DMS 273 treated with DMSO at 0.1 percent for 48 hours (cell line): ENCODE measurements around the gene ADAM17.
"Not testable (repeated sequence)": the region's sequence is repeated elsewhere in the genome, so short reads cannot be mapped to it uniquely, and the experiment has no call there.

Experiments used
- DNase-seq: peaks from one replicate; lab custom pipeline; 2025; lab: John Stamatoyannopoulos, UW

The ADAM17 gene

DNA sequence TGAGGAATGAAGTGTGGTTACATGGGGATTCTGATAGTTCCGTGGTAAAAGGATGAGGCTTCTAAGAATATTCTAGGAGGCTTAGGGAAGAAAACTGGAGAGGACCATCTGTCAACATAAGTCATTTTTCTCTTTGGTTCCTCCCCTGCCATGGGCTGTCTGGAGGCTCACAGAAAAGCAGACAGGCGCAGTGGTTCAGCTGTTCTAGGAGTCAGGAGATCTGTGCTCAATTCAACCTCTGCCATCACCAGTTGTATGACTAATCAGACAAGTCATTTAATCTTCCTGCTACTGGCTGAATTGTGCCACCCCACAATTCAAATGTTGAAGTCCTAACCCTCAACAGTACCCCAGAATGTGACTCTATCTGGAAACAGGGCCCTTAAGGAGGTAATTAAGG, 36.4 kb downstream of the ADAM17 start:
- no peak for DNase-seq

DNA sequence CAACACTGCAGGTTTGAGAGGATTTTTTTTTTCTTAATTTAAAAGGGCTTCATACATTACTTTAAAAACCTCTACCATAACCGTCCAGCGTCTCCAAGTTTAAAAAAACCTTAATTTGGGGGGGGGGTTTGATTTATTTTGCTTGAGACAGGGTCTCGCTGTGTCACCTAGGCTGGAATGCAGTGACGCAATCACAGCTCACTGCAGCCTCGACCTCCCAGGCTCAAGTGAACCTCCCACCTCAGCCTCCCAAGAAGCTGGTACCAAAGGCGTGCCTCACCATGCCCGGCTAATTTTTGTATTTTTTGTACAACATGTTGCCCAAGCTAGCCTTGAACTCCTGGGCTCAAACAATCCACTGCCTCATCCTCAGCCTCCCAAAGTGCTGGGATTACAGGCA, 36.9 kb downstream of the ADAM17 start:
- no peak for DNase-seq

DNA sequence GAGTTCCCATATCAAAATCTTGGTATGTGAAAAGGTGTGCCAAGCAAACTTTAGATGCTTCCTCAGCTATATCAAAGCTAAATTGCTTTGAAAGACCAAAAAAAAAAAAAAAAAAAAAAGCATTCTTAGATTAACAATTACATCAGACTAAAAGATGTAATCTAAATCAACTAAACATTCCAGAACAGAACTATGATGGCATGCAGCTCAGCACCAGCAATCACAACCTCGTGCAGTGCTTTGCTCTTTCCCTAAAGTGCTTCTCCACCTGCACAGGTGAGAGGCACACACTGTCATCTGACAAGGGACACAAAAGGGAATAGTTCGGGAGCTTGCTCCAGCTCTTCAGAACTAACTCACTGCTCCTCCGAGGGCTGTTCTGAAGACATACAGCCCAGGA, 37.5 kb downstream of the ADAM17 start:
- DNase-seq, result no peak

DNA sequence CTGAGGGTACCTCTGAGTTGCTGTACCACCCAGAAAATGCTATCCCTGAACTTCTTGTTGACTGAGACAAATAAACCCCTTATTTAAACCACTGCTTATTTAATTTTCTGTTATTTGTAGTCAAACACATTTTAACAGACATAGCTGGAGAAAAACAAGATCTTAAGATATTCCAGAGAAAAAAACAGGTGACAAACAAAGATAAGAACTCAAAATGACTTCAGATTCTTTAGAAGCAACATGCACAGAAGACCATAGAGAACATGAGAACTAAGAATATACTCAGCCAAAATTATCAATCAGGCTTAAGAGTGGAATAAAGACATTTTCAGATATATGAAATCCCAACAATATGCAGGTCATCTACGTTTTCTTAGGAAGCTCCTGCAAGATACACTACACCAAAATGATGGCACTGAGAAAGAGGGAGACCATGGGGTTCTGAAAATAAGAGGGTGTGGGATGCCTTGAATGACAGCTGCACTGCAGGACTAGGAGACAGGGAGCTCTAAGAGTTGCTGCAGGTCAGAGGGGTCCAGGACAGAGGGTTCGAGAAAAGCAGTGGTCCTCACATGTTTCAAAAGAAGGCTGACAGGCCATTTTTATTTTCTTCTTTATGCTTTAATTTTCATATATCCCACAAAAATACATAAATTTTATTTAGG, 38.4 kb downstream of the ADAM17 start:
- DNase-seq, result no peak

DNA sequence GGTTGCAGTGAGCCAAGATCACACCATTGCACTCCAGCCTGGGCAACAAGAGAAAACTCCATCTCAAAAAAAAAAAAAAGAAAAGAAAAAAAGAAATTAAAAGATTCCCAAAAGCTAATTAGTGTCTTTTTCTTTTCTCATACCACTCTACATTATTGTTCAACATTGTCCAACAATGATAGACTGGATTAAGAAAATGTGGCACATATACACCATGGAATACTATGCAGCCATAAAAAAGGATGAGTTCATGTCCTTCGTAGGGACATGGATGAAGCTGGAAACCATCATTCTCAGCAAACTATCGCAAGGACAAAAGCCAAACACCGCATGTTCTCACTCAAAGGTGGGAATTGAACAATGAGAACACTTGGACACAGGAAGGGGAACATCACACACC, 41.7 kb downstream of the ADAM17 start:
- not testable (repeated sequence) for DNase-seq

DNA sequence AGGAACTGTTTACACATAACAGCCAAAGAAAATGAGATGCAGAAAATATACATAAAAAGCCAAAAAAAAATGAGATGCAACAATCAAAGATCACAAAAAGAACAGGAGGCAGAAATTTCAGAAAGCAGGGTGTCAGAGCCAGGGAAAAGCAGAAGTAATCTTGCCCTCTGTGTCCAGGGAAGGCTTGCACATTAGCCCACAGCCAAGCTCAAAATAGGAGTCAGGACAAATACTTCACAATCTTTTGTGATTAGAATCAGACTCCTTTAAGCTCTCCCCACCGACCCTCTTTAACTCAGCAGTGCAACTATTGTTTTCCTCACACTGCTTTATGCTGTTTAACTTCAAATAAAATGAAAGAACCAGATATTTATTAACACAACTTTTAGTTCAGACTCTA, 46.7 kb downstream of the ADAM17 start:
- DNase-seq, result no peak

DNA sequence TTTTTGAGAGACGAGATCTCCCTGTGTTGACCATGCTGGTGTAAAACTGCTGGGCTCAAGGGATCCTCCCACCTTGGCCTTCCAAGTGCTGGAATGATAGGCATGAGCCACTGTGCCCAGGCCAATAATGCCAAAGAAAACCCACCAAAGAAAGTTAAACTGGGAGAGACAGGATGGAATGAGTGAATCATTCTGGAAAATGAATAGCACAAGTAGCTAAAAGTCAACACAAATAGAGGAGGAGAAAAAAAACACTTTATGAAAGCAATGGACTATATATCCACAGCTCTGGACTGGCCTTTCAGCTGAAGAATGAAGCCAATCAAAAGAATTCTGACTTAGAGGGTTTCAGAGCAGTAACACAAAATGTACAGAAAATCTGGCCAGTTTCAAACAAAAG, 57.4 kb downstream of the ADAM17 start:
- no peak for DNase-seq

DNA sequence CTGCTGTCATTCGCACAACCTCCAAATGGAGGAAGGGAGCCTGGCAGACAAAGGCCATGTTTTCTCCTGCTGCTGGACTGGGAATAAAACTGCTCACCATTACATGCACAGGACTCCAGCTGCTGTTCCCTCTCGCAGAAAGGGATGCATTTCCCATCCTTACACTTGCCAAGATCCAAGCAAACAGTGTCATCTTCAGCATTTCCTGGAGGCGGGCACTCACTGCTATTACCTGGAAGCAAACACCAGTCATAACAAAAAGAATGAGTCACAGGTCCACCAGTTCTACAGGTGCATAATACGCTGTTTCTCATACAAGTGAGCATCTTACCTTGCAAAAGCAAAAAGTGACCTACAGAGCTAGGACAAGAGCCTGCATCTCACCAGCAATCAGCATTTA, 58.6 kb downstream of the ADAM17 start:
- DNase-seq, result no peak

DNA sequence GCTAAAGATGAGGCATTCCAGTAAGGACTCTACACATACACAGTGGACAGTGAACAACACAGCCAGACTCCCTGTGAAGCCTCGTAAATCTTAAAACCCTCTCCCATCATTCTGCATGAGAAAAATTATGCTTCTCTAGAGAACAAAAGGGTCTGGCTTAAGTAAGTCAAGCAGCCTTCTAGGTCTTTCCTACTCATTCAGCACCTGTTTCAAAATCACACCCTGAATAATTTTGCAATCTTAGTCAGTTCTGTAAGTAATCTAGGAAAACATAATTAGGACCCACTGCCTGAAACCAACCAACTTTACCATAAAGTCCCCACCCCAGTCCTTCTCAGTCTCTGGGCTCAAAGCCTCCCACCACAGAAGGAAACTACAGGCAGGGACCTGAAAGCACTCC, 61.5 kb downstream of the ADAM17 start:
- no peak for DNase-seq

DNA sequence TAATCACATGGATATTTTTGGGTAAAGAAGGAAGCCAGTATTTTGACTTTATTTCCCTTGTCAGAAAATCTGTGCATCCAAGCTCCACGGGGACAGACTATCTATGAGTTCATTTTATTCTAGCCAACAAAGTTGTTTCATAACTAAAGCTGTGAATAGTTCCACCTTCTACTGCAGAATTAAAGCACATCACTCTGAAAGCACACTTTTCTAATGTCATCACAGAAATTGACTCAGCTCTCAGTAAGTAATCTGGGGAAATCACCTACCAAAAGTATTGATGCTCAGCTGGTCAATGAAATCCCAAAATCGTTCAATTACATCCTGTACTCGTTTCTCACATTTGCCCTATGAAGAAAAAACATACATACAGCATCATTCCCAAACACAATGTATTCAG, 62.2 kb downstream of the ADAM17 start:
- no peak for DNase-seq

DNA sequence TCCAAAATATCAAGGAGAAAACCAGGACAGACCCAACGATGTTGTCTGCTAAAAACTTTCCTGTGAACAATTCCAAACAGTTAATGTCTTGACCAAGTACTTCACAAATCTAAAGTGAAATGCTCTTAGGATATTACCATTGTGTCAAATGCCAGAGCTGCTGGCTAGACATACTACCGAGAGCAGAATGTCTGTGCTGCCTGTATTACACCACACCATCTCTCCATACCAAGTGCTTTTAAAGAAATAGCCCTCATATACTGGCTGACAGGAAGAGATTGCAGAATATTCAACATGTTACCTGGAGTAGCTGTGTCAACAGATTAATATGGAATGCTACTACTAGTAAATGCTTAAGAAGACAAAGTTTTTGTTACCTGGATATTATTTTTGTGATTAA, 62.7 kb downstream of the ADAM17 start:
- DNase-seq, result no peak

DNA sequence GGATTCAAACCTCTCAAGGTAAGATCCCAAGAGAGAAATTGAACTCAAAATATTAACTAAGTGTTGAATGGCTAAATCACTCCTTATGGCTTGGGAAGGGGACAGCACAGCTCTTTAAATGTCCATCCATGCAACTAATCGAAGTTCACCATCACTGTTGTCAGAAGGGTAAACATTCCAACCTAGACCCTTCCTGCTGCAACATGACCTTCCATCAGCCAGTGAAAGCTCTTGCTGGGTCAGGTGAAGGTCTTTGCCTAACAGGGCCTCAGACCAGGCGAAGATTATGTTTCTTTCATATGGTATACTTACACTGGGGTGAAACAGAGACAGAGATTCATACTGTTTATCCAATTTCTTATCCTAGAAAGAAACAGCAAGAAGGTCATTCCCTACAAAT, 64.8 kb downstream of the ADAM17 start:
- DNase-seq, result no peak

DNA sequence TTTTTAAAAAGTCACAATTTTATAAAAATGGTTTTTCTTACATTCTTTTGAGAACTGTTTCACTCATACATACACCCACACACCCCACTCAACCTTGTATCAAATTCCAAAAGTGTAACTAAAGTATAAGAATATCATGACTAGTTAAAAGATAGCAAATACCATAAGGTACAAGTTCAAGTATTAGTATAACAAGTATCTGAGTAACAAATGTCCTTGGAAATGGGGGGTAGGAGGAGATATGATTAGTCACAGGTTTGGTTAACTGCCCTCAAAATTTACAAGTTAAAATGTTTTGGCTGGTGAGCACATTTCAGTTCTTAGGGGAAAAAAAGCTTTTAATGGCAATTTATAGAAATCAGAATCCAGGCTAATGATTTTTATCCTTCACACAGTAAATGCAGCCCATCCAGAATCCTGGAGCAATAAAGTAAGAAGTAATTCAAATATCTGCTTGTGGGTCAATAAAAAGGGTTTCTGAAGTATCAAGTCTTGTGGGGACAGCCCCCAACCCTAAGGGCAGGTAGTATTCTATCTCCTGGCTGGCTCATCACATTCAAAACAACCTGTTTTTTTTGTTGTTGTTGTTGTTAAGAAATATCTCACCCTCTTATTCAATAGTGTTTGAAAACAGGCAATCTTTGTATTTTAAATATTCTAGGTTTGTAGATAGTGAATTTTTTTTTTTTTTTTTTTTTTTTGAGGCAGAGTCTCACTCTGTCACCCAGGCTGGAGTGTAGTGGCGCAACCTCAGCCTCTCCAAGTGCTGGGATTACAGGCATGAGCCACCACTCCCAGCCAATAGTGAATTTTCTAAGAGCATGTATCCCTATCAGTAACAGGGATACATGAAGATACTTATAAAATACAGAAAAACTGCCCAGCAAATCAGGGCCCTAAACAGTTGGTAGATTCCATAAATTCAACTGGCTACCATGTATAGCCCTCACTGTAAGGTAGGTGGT, 66.8 kb downstream of the ADAM17 start:
- DNase-seq, result no peak

DNA sequence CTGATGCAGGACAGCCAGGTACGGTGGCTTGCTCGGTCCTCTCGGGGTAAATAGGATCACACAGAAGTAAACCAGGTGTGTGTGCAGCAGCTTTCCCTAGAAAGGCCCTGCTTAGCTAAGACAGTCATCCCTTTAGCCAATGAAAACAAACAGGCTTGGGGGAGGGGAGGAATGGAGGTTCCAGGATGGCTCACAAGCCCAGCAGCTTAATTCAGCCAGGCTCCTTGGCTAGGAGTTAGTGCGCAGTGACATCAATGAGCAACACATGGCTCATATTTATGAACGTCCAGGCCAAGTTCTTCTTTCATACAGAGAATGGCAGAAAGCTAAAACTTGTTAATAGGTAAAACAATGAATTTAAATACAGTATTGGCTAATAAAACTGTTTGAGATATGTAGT, 71.1 kb downstream of the ADAM17 start:
- DNase-seq, result no peak

DNA sequence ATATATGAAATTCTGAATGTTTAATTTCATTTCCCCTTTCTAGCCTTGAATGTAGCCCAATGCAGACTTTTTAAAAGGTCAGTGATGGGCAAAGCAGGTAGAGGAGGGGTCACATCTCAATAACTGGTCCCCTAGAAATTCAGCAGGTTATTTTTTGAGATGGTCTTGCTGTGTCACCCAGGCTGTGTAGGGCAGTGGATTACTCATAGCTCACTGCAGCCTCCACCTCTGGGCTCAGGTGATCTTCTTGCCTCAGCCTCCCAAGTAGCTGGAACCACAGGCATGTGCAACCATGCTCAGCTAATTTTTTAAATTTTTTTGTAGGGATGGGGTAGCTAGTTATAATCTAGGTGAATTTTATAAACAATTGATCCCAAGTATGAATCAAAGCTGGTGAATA, 72.5 kb downstream of the ADAM17 start:
- DNase-seq, result no peak

DNA sequence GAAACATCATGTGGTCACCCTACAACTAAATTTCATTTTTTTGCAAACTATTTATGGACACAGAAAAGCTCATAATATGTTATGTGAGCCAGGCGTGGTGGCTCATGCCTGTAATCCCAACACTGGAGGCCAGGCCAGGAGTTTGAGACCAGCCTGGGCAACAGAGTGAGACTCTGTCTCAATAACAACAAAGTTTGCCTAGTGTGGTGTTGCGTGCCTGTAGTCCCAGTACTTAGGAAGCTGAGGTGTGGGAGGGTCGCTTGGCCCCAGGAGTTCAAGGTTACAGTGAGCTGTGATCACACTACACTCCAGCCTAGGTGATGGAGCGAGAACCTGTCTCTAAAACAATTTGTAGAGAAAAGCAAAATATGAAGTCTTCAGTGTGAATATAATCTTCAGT, 75.5 kb downstream of the ADAM17 start:
- DNase-seq, result no peak

DNA sequence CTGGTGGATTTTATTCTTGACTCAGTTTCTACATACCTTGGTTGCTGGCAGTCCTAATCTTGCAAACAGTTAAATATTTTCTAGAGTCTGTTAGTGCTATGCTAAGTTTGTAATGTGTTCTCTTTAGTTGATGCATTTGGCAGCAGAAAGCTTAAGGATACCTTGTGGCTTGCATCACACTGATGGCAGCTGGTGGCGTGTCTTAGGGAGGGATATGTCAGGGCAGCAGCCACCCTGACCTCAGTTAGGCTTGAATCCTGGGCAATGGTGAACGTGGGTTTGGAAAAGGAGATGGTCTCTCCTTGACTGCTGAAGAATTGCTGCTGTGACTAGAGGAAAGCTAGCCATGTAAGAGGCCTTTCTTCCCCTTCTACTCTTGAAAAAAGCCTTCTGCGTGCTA, 77.1 kb downstream of the ADAM17 start:
- no peak for DNase-seq

DNA sequence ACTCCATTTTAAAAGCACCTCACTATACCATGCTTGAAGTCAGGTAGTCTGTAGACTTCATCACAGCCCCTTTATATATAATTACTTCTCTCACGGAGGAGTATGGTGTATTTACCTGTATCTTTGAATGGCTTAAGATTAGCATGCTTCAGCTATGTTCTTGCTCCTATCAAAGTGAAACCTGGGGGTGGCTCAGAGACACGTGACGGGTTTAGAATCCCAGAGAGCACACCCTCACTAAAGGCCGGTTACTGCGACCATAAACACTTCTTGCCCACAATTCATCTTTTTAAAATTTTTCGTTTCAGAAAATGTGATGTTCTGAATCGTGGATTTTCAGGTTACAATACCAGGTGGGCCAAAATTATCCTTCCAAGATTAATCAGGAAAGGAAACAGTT, 77.7 kb downstream of the ADAM17 start:
- no peak for DNase-seq

DNA sequence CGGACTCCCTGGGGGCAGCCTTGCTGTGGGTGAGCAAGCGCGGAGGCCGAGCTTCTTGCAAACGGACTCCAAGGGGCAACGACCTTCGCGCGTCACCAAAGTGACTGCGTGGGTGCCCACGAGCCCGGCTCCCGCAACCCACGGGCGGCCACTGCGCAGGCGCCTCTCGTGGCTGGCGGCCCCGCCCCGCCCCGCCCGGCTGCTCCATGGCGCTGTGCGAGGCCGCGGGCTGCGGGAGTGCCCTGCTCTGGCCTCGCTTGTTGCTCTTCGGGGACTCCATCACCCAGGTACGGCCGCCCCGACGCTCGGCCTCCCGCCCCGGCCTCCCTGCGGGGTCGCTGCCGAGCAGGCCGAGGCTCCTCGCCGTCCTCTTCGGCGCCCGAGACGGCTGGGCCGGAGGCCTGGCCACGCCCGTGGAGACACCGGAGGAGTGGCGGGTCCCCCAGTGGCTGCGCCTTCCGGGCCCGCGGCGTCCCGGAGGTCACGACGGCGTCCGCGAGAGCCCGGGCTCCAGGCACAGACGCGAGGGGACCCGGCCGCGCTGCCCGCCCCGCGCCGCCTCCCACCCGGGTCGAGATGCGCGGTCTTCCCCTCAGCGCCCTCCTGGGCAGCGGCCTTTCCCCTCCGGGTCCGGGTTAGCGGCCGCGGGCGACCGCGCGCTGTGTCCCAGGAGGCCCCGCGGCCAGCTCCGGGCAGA, 81.1 kb downstream of the ADAM17 start, which contains the start of gene IAH1:
Gene IAH1, plus strand, starts transcription at position 191 of the 697 bp plus-strand sequence. Its CDS starts 16 bp downstream, at position 207.
- DNase-seq, result no peak

DNA sequence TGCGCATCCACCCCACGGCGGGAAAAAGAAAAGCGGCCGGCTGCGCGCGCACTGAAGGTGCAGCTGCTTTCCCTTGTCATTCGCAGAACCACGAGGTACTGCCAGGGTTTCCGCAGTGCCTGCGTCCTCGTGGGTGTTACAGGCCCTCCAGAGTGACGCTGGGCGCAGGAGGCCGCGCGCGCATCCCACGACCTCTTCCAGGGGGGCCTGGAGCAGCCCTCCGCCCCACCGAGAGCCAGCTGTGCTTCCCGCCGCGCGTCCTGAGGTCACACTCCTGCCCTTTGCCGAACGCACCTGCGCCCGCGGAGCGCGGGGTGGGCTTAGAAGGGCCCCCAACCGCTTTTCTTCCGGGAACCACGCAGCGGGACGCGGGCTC, 81.7 kb downstream of the ADAM17 start:
- no peak for DNase-seq

DNA sequence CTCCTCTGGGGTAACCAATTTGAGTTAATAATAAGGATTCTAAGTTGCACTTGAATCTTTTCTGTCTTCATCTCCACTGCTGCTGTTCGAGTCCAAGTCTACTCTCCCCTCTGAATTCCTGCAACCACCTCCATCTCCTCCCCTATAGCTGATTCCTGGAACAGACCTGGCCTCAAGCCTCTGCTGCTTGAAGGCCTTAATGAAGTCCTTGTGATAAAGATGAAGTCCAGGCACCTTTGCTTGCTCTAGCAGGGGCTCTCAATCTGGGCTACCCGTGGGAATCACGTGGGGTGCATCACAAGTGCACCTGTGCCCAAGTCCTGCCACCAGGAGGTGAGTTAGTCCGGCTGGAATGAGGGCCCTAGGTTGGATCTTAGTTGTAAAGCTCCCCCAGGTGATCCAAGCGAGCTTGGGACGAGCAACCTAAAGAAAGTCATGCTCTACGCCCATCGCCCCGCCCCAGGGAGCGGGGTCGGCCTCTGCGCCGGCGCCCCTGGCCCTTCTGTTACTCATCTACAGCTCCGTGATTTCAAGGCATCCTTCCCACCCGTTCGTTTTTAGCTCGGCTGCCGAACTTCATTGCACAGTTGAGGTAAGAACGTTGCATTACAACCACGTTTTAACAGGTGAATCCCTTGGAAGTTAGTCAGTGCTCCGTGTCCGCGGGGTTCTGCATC, 82.2 kb downstream of the ADAM17 start:
- no peak for DNase-seq

DNA sequence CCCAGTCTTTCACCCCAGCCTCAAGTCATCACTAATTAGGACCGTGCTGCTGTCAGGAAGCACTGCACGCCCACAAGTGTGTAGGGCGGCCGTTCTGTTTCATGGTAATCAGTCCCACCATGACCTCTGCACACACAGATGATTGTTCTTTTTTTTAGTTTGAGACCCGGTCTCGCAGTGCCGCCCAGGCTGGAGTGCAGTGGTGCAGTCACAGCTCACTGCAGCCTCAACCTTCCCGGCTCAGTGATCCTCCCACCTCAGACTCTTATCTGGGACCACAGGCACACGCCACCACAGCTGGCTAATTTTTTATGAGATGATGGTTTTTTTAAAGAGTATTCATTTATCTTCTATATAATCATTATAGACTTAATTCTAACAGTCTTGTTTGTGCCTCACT, 83.1 kb downstream of the ADAM17 start:
- DNase-seq, result no peak
